Measurements from ENCODE around the gene NEU4.

Gene NEU4

GRCh38 chr2:241846406-241846805 lies 37.4 kb downstream of the NEU4 start:
- no peak for DNase-seq (ENCODE audit: low read depth)
- no peak overlapping the region for H3K4me3 ChIP-seq (ENCODE audit: low read length)
- TF ChIP-seq CTCF (IDR thresholded peaks at IDR 0.05; ENCODE audit: insufficient read depth, low read depth, low read length, missing control alignments): no peak

GRCh38 chr2:241848761-241849615 lies 40.0 kb downstream of the NEU4 start:
- DNase-seq (ENCODE audit: low read depth): no peak
- TF ChIP-seq CTCF (IDR thresholded peaks at IDR 0.05; ENCODE audit: insufficient read depth, low read depth, low read length, missing control alignments): no peak

GRCh38 chr2:241849616-241850543 lies 40.9 kb downstream of the NEU4 start:
- DNase-seq (ENCODE audit: low read depth): no peak
- TF ChIP-seq CTCF (IDR thresholded peaks at IDR 0.05; ENCODE audit: insufficient read depth, low read depth, low read length, missing control alignments): no peak
- H3K4me3 ChIP-seq (ENCODE audit: low read length): no peak overlapping the region

More at GRCh38 chr2:241848761-241849615, 40.0 kb downstream of the NEU4 start:
- no peak overlapping the region for H3K4me3 ChIP-seq (ENCODE audit: low read length)

GRCh38 chr2:241850544-241851324 lies 41.7 kb downstream of the NEU4 start:
- DNase-seq (ENCODE audit: low read depth): no peak
- no peak for TF ChIP-seq CTCF (IDR thresholded peaks at IDR 0.05; ENCODE audit: insufficient read depth, low read depth, low read length, missing control alignments)
- no peak overlapping the region for H3K4me3 ChIP-seq (ENCODE audit: low read length)

GRCh38 chr2:241851325-241852115 lies 42.5 kb downstream of the NEU4 start:
- H3K4me3 ChIP-seq (ENCODE audit: low read length): no peak overlapping the region
- no peak for DNase-seq (ENCODE audit: low read depth)
- TF ChIP-seq CTCF (IDR thresholded peaks at IDR 0.05; ENCODE audit: insufficient read depth, low read depth, low read length, missing control alignments): no peak

All from epithelial cell of esophagus (primary cell).